NCI-H2029 (cell line): Measurements from ENCODE around the gene TMEM120B.

Source experiments
- DNase-seq: peaks from one replicate; lab custom pipeline; 2025; lab: John Stamatoyannopoulos, UW

Gene TMEM120B

GRCh38 chr12:121819212-121819949 is 106.8 kb downstream of the TMEM120B start:
- DNase-seq, result no peak

- DNase-seq, result no peak
Measured at GRCh38 chr12:121820056-121820455, 107.5 kb downstream of the TMEM120B start.

GRCh38 chr12:121822393-121823100 is 110.0 kb downstream of the TMEM120B start:
- DNase-seq, result no peak

GRCh38 chr12:121823101-121823726 is 110.7 kb downstream of the TMEM120B start:
- no peak for DNase-seq

GRCh38 chr12:121823727-121824115 is 111.2 kb downstream of the TMEM120B start:
- DNase-seq, result no peak

- DNase-seq, result no peak
Measured at GRCh38 chr12:121825041-121825523, 112.5 kb downstream of the TMEM120B start.

- DNase-seq, result no peak
Measured at GRCh38 chr12:121826318-121827150, 114.0 kb downstream of the TMEM120B start.

- no peak for DNase-seq
Measured at GRCh38 chr12:121827351-121828099, 115.0 kb downstream of the TMEM120B start.

- DNase-seq, result no peak
Measured at GRCh38 chr12:121828306-121828705, 115.8 kb downstream of the TMEM120B start.

GRCh38 chr12:121828826-121829225 is 116.3 kb downstream of the TMEM120B start:
- no peak for DNase-seq

GRCh38 chr12:121829250-121829918 is 116.8 kb downstream of the TMEM120B start:
- DNase-seq, result no peak

GRCh38 chr12:121830134-121830533 is 117.6 kb downstream of the TMEM120B start:
- DNase-seq, result no peak

GRCh38 chr12:121830588-121831265 is 118.2 kb downstream of the TMEM120B start:
- DNase-seq, result no peak
